Natural killer cell (primary cell): ENCODE measurements around the gene ATP5ME. TPM values are rescaled to one million over a fixed set of nuclear protein-coding genes. Genes with fewer than 3 reads are reported as not detected.
A peak's percentile ranks its signal among the peaks of the same experiment; 100 is the strongest.

Experiments used
- ATAC-seq, 3 donors: fragments of 150-1000 bp in 2 of 3; fragments of 200-7000 bp in 1 of 3; cut with Tn5 transposase; 1 replicate in 1 of 3; 2 replicates in 2 of 3; pipeline ENCODE4 v1.10.0; 2021; ENCODE audit warnings: mild to moderate bottlenecking in 2 of 3, moderate library complexity in 2 of 3
- DNase-seq, 2 donors: peaks; one replicate each; pipeline versions ENCODE4 v3.0.0 to v3.0.0-alpha.2; 2013 to 2021; ENCODE audit warnings: mixed read lengths in 1 of 2
- H3K27ac ChIP-seq: one replicate; pipeline ENCODE4 v1.5.1; 2013; ENCODE audit warnings: mild to moderate bottlenecking, low read length
- H3K27me3 ChIP-seq: one replicate; pipeline ENCODE4 v1.6.1; 2013; ENCODE audit warnings: low read length; ENCODE audit not compliant: control insufficient read depth, insufficient read depth
- H3K36me3 ChIP-seq: one replicate; pipeline ENCODE4 v1.6.1; 2013; ENCODE audit warnings: low read length; ENCODE audit not compliant: control insufficient read depth, insufficient read depth
- H3K4me1 ChIP-seq: one replicate; pipeline ENCODE4 v1.6.1; 2013; ENCODE audit warnings: low read length; ENCODE audit not compliant: control insufficient read depth, insufficient read depth
- H3K4me3 ChIP-seq: one replicate; pipeline ENCODE4 v1.5.1; 2013; ENCODE audit warnings: low read length
- H3K9me3 ChIP-seq: one replicate; pipeline ENCODE4 v1.6.1; 2013; ENCODE audit warnings: low read length; ENCODE audit not compliant: control insufficient read depth, insufficient read depth
- H3K27ac Mint-ChIP-seq, 2 donors: one replicate each; pipeline ENCODE4 v1.8.0; 2022; ENCODE audit warnings: mild to moderate bottlenecking in 2 of 2, mixed read lengths in 2 of 2, moderate library complexity in 1 of 2
- H3K27me3 Mint-ChIP-seq, 2 donors: one replicate each; pipeline ENCODE4 v1.8.0; 2022; ENCODE audit warnings: low read depth in 2 of 2, mixed read lengths in 2 of 2
- H3K36me3 Mint-ChIP-seq: one replicate; pipeline ENCODE4 v1.8.0; 2022; ENCODE audit warnings: mixed read lengths
- H3K4me1 Mint-ChIP-seq, 2 donors: one replicate each; pipeline ENCODE4 v1.8.0; 2022; ENCODE audit warnings: mixed read lengths in 2 of 2
- H3K4me3 Mint-ChIP-seq: one replicate; pipeline ENCODE4 v1.8.0; 2022; ENCODE audit warnings: mild to moderate bottlenecking, moderate library complexity, mixed read lengths
- H3K9me3 Mint-ChIP-seq, 2 donors: one replicate each; pipeline ENCODE4 v1.8.0; 2022; ENCODE audit warnings: mixed read lengths in 2 of 2
- CTCF ChIP-seq: fragments of 200-600 bp; IDR thresholded peaks from one replicate; pipeline ENCODE4 v1.8.0; 2022; ENCODE audit warnings: antibody characterized with exemption
- WGBS: methylation state at CpG from one replicate; pipeline ENCODE4 v1.1.7; 2013; ENCODE audit warnings: missing lambda C conversion rate; ENCODE audit not compliant: insufficient coverage; 5-methylcytosine and 5-hydroxymethylcytosine counted together
- intact Hi-C: fragments of 100-400 bp; cut with micrococcal nuclease; formaldehyde crosslinking; loops from one replicate; pipeline ENCODE4 v1.14.2; 2022
- total RNA-seq, 4 donors: library from RNA; stranded (reverse); fragments of 120-200 nt in 1 of 4; gene quantifications; one replicate each; pipeline versions ENCODE4 v1.2.3 to v1.2.4, GENCODE V29; 2013 to 2022

Gene ATP5ME
- total RNA-seq, 3 donors from 2014 or later (not counting 1 experiment from before 2014, with no cell fraction given) = 114 to 140 (median 136) TPM

DNA sequence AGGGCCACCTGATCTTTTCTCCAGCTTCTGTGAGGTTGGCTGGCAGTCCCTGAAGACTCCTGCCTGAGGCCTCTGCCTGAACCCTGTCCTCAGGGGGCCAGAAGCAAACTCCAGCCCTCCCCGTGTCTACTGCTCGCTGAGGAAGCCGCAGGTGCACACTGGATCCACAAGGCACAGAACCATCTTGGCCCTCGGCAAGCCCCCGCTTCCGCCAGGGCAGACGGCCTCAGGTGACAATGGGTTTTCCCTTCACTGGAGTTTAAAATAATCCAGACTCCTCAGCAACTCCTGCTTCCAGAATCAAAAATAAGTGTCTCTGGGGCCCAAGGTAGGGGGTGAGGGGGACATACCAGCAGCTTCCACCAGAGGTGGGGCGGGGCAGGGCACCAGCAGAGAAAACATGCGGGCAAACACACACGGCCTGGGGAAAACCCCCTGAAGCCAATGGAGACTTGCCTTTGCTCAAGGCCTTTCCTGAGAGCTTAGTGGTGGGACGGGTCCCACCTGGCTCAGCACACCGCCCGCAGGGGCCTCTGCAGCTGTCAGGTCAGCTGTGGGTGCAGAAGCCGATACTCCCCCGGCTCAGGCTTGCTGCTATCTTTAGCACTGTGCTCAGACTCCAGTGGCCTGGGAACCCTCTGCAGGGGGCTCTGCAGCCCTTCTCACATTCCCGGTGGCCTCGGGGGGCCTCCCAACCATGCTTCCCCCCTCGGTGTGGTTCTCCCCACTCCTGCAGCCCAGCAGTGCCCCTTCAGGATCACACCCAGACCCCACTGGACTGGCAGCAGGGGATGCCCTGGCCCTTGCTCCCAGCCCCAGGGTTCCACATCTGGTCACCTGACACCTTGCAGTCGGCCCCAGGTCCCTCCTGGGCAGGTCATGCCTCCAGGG is 2.1 kb upstream of the ATP5ME start:
- intact Hi-C loops = no loop called here
- peaks cover 13% of the 10 kb centered on the region for H3K36me3 ChIP-seq
- Mint-ChIP-seq H3K4me3 (peak overlapping the region; percentile 59), H3K27me3 (no peaks in the 10 kb centered on the region), H3K36me3 (no peaks in the 10 kb centered on the region), H3K27ac (peak overlapping the region; percentile 41 to 92), H3K4me1 (peaks cover 13 to 26% of the 10 kb centered on the region in 2 donors), H3K9me3 (no peaks in the 10 kb centered on the region)
- 74% methylated on average over 19 of the region's 19 CpGs for WGBS
- no peak for TF ChIP-seq CTCF
- DNase-seq (no peak), ATAC-seq (no peak)
- no peaks in the 10 kb centered on the region for H3K9me3 ChIP-seq
- H3K27ac ChIP-seq = no peak overlapping the region
- peaks cover 54% of the 10 kb centered on the region for H3K4me1 ChIP-seq
- H3K27me3 ChIP-seq = no peaks in the 10 kb centered on the region
- no peak overlapping the region for H3K4me3 ChIP-seq

GRCh38 chr4:675036-675882 is 1.2 kb upstream of the ATP5ME start:
- H3K9me3 Mint-ChIP-seq = no peaks in the 10 kb centered on the region
- no peaks in the 10 kb centered on the region for H3K36me3 Mint-ChIP-seq

GRCh38 chr4:673349-674091 is 556 bp downstream of the ATP5ME start:
- peaks cover 31% of the 10 kb centered on the region for H3K4me1 ChIP-seq
- peak overlapping the region; percentile 82 for H3K4me3 Mint-ChIP-seq
- DNase-seq = no peak
- H3K9me3 ChIP-seq = no peaks in the 10 kb centered on the region
- TF ChIP-seq CTCF = no peak
- H3K9me3 Mint-ChIP-seq = no peaks in the 10 kb centered on the region
- H3K4me3 ChIP-seq = peak overlapping the region; percentile 54
- H3K36me3 Mint-ChIP-seq = no peaks in the 10 kb centered on the region
- H3K27me3 Mint-ChIP-seq = no peaks in the 10 kb centered on the region
- intact Hi-C loops = loop anchor here (1.0 kb wide), 1 partner anchor 429 kb away; no protein-coding TSS in a partner anchor
- no peak for ATAC-seq
- no peaks in the 10 kb centered on the region for H3K27me3 ChIP-seq
- H3K27ac ChIP-seq = no peak overlapping the region
- peaks cover 17% of the 10 kb centered on the region for H3K36me3 ChIP-seq
- peak overlapping the region; percentile 81 to 92 for H3K27ac Mint-ChIP-seq
- WGBS = 14% methylated on average over 55 of the region's 55 CpGs
- H3K4me1 Mint-ChIP-seq = peaks cover 7 to 14% of the 10 kb centered on the region in 2 donors

More at GRCh38 chr4:675036-675882, 1.2 kb upstream of the ATP5ME start:
- H3K27me3 ChIP-seq = no peaks in the 10 kb centered on the region
- Mint-ChIP-seq H3K4me1 (peaks cover 9 to 19% of the 10 kb centered on the region in 2 donors), H3K27ac (peak overlapping the region; percentile 81 to 92), H3K4me3 (peak overlapping the region; percentile 88), H3K27me3 (no peaks in the 10 kb centered on the region)
- no peaks in the 10 kb centered on the region for H3K9me3 ChIP-seq
- H3K36me3 ChIP-seq = peaks cover 17% of the 10 kb centered on the region
- H3K27ac ChIP-seq = peak overlapping the region; percentile 92
- DNase-seq (no peak), ATAC-seq (no peak)
- peaks cover 44% of the 10 kb centered on the region for H3K4me1 ChIP-seq
- intact Hi-C loops = no loop called here
- 69% methylated on average over 26 of the region's 26 CpGs for WGBS
- H3K4me3 ChIP-seq = peak overlapping the region; percentile 61
- TF ChIP-seq CTCF = no peak
